ENCODE results near the gene CNTNAP2.

CNTNAP2 gene

GRCh38 chr7:146116521-146117222, at the start of gene CNTNAP2:
CNTNAP2 (plus strand) TSS chr7:146116801; CDS start chr7:146116877, 76 bp downstream.
- DNase-seq (ENCODE audit: low spot score), result peak; percentile 7

DNA sequence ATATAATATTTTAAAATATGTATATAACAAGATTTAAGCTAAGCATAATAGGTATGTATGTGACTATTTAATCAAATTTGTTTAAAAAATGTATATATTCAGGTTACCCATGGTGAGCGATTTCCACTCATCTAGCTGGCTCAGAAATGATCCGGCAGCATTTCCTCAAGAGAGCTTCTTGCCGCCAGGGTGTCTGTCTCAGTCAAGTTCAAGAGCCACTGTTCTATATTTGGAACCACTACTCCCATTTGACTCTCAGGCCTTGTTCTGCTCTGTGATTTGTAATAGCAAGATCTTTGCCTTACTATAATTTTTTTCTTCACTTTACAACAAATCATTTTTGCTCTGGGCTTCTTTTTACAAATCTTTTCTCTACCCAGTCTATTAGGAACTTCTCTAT, 48.7 kb upstream of the CNTNAP2 start:
- DNase-seq (ENCODE audit: low spot score), result no peak

GRCh38 chr7:146074195-146074765, 42.3 kb upstream of the CNTNAP2 start:
- no peak for DNase-seq (ENCODE audit: low spot score)

- no peak for DNase-seq (ENCODE audit: low spot score)
Measured at GRCh38 chr7:146076344-146076743, 40.3 kb upstream of the CNTNAP2 start.

DNA sequence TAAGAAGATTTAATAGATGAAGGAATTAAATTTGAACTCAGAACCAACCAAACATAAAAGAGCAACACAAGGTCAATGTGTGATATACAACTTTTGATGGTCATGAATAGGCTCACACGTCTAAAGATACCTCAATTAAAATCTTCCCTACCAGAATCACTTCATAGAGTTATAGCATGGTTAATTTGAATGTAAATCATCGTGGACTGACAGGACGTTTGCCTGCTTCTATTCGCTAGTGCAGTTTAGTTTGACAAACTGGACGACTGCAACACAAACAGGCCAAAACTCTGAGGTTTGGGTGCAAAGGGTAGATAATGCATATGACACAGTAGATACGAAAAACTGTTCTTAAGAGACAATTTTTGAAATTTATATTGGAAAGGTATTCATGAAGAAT, 32.5 kb upstream of the CNTNAP2 start:
- DNase-seq (ENCODE audit: low spot score), result no peak

DNA sequence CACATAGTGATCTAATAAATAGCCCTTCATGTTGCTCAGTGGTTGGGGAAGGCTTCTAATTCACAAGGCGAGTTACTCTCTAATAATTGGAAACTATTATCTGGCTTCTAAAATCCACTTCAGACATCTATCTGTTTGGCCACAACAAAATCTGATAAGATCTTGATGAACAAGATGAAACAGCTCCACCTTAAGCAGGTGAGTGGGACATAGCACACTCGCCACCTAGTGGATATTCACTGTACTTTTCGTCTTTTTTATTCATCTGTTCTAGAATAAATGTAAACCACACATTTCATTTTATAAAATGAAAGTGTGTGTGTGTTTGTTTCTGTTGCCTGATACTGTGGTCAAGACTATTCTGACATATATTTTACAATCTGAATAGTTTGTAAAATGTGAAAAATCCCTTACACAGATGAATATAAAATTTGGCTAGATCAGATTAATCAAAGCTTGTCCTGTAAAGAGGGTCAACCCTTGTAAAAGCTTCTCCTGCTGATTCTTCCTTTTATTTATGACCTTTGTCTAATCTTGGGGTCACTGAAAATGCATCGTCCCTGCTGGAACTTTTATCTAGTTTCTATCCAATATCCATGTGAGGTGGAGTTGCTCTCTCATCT, 26.5 kb upstream of the CNTNAP2 start:
- no peak for DNase-seq (ENCODE audit: low spot score)

- no peak for DNase-seq (ENCODE audit: low spot score)
Measured at GRCh38 chr7:146094356-146094755, 22.2 kb upstream of the CNTNAP2 start.

DNA sequence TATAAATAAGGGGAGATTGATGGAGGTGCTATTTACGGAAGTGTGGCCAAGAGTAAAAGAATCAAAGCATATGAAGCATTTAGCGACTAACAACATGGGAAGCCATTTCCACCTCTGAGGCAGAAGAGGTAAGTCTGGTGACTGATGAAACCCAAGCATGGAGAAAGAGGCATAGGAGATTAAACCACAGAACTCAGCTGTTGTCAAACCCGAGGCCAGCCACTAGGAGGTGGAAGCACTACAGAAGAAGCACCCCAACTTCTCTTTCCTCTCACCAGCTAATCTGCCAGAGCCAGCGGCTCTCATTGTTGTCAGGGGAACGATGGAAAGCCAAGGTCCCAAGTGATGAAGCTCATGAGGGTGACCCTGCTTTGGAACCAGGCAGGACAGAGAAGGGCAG, 19.6 kb upstream of the CNTNAP2 start:
- DNase-seq (ENCODE audit: low spot score), result no peak

DNA sequence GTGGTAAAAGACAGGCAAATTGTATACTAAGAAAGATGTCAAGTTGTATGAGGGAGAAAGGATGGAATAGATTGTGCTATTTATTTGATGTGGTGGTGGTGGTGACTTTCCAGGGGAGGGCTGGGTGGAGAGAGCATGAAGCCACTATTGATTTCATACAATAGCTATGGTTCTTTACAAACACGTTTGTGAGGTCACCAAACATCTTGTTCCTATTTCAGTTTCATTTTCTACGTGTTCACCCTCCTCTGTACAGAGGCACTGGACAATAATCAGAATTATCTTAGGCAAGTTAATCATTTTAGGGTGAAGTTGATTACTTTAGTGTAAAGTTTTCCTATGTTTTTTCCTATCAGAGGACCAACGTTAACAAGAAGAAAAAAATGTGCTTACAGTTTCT, 10.3 kb upstream of the CNTNAP2 start:
- no peak for DNase-seq (ENCODE audit: low spot score)

- no peak for DNase-seq (ENCODE audit: low spot score)
Measured at GRCh38 chr7:146112755-146113154, 3.8 kb upstream of the CNTNAP2 start.

DNA sequence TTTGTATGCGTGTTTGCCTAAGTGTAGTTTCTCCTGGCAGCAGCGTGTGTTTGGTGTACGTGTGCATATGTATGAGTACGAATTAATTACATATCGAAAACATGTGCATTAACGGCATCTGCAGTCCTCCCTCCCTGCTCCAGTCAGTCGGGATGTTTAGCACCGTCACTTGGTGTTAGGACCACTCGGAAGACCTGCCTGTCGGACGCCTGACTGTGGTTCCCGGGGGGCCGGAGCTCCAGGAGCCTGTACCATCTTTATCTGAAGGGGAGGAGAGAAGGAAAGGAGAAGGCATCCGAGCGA, 1.1 kb upstream of the CNTNAP2 start:
- DNase-seq (ENCODE audit: low spot score), result no peak

DNA sequence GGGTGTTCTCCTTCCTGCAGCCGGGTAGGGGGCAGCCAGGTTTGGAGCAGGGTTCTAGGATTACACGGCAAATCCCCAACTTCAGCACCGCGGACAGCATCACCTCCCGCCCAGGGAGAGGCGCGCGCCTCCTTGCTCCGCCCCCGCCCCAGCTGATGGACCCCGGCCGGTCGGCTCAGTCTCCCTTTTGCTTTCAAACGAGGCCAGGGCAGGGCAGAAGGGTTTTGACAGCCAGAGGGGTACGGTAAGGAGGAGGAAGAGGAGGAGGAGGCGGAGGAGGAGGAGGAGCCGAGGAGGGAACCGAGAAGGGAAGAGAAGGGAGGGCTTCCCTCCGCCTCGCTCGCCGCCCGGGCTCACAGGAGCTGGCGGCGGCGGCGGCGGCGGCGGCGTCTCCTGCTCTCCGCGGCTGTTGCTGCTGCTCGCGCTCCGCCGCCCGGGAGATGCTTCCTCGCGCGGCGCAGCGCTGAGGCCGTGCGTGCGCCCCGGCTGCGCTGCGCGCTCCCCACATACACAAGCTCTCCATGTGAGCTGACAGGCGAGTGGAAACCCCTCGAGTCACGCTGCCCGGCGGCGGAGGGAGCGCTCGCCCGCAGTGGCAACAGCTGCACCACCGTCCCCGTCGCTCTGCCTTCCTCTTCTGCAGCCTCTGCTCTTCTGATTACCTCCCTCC, 615 bp upstream of the CNTNAP2 start:
- peak; percentile 39 for DNase-seq (ENCODE audit: low spot score)

DNA sequence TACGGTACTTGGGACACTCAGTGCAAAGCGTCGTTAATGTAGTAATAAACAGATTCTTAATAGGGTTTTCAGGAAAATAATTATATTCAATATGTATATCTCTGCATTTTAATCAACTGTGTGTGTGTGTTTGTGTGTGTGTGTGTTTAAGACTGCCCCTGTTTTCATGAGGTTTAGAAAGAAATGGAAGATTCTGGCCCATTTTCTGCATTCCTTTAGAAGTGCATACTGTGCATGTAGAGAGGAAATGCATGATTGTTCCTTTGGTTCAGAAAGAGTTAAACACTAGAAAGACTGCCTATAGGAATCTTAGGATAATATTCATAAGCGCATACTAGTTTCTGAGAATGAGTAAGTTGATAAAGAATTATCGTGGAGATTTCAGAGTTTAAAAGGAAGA, 975 bp downstream of the CNTNAP2 start:
- no peak for DNase-seq (ENCODE audit: low spot score)

GRCh38 chr7:146119002-146119401, 2.4 kb downstream of the CNTNAP2 start:
- no peak for DNase-seq (ENCODE audit: low spot score)

GRCh38 chr7:146123715-146124114, 7.1 kb downstream of the CNTNAP2 start:
- DNase-seq (ENCODE audit: low spot score), result no peak

GRCh38 chr7:146126767-146127509, 10.3 kb downstream of the CNTNAP2 start:
- no peak for DNase-seq (ENCODE audit: low spot score)

DNA sequence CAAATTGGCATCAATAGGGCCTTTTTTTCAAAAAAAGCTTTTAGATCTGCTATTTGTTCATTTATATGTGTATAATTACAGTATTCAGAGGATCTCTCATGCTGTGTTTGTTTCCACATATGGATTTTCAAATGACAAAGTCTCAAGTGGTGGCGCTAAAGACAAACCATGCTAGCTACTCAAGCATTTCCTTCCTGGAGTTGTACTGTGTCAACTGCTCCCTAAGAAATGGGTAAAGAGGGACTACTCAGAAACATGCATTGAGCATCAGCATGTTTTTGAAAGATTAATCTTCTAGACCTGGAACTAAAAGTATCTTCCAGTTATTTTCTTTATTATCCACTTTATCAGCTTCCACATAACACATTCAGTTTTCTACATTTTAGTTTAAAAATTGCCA, 12.7 kb downstream of the CNTNAP2 start:
- no peak for DNase-seq (ENCODE audit: low spot score)

DNA sequence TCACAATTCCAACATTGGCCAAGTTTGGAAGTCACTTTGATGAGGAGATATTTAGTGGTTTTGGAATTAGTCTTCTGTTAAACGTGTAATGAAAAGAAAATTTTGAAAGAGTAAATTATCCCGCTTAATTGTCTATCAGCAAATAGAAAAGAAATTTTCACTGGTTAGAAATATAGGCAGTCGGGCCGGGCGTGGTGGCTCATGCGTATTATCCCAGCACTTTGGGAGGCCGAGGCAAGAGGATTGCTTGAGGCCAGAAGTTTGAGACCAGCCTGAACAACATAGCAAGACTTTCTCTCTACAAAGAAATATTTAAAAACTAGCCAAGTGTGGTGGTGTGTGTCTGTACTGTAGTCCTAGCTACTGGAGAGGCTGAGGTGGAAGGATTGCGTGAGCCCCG, 13.4 kb downstream of the CNTNAP2 start:
- no peak for DNase-seq (ENCODE audit: low spot score)

GRCh38 chr7:146131701-146132100, 15.1 kb downstream of the CNTNAP2 start:
- no peak for DNase-seq (ENCODE audit: low spot score)

DNA sequence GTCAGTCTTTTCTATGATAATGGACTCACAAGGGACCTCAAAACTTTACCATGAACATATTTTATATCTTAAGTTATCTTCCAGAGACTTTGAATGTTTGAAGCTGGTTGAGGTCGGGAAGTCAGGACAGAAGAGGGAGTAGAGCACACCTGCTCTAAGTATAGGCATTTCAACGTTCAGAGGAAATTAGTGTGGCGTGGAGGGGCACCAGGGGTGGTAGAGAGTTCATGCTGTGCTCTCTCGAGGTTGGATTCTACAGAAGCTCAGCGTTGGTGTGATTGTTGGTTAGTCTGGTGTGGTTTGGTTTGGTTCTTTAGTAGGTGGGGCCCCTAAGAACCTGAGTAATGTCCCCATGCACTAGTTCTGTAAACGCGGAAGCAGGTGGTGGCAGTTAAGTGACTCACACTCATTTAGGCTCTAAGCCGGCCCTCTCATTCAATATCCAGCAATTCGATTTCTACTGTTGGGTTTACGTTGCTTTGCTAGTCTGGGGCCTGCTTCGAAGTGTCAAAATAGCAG, 19.8 kb downstream of the CNTNAP2 start:
- no peak for DNase-seq (ENCODE audit: low spot score)

GRCh38 chr7:146138926-146139325, 22.3 kb downstream of the CNTNAP2 start:
- no peak for DNase-seq (ENCODE audit: low spot score)

DNA sequence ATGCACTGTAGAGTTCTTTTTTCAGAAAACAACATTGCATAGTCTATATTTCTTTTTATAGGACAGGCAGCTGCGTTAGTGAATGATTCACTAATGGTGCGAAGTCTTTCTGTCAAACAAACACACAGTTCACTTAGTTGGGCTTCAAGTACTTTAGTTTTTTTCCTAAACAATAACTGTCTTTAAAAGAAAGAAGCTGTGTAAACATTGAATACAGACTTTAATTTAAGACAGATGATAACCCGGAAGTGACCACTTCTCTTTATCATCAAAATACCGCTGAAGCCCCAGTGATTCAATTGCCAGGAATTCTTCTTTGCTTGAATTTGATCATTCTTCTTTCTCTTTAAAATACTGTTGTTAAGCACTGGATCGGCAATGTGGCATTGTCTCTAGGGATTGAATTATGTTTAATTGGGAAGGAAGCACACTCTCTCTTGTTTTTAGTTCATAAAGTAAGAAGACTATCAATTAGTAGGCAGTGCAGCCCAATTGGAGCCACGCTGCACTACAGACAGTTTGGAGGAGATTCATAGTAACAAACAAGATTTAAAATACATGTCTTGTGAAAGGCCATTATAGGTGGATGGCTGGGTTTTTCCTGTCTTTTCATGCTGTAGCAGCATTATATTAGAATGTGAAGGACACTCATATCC, 30.4 kb downstream of the CNTNAP2 start:
- DNase-seq (ENCODE audit: low spot score), result peak; percentile 2

Data from AG08396 (cell line).